Endothelial cell of umbilical vein (primary cell): ENCODE data around the gene SLC35D2. TPM values are rescaled to one million over a fixed set of nuclear protein-coding genes. Genes with fewer than 3 reads are reported as not detected.

Source experiments
- BruUV-seq: library from RNA; stranded (reverse); fragments of 400-500 nt; replicated peaks from 2 replicates; lab custom pipeline; 2021; lab: Mats Ljungman, UMichigan
- CTCF ChIA-PET: fragments of 300-600, 350-600 bp; sonication (Branson Sonifier 250); formaldehyde crosslinking; loops from one replicate; lab custom pipeline; 2021; ENCODE audit warnings: antibody characterized with exemption, inconsistent platforms; lab: Charles Lee
- POLR2A ChIA-PET: fragments of 300-600, 350-600 bp; sonication (Branson Sonifier 250); formaldehyde crosslinking; loops from one replicate; lab custom pipeline; 2021; ENCODE audit warnings: antibody characterized with exemption, inconsistent platforms; lab: Charles Lee
- DNase-seq: peaks from one replicate; pipeline ENCODE4 v3.0.0-alpha.2; 2011; ENCODE audit warnings: low read depth, low spot score
- FAIRE-seq: peaks from 2 replicates; lab custom pipeline; 2011; peaks lifted over from hg19 to GRCh38; lab: Jason Lieb, UNC
- H2AFZ ChIP-seq: 2 replicates; pipeline ENCODE4 v1.6.0; 2012; ENCODE audit warnings: low read depth, low read length, control low read depth, inconsistent platforms
- H3K27ac ChIP-seq: 2 replicates; pipeline ENCODE4 v1.5.1; 2011; ENCODE audit warnings: low read depth, mild to moderate bottlenecking, control low read depth, low read length, moderate library complexity; ENCODE audit not compliant: insufficient read depth
- H3K27me3 ChIP-seq, 2 experiments: 2 replicates each; pipeline versions ENCODE4 v1.6.0 to v1.6.1; 2011; ENCODE audit warnings: low read length in 2 of 2, mixed read lengths in 1 of 2; ENCODE audit not compliant: control insufficient read depth in 2 of 2, insufficient read depth in 2 of 2
- H3K36me3 ChIP-seq, 2 experiments: 2 replicates in 1 of 2; 3 replicates in 1 of 2; pipeline ENCODE4 v1.5.1; 2011; ENCODE audit warnings: low read length in 2 of 2, mild to moderate bottlenecking in 1 of 2, moderate library complexity in 1 of 2; ENCODE audit not compliant: control insufficient read depth in 2 of 2, insufficient read depth in 2 of 2; ENCODE audit errors: extremely low read depth in 1 of 2
- H3K4me1 ChIP-seq: 3 replicates; pipeline ENCODE4 v1.5.1; 2011; ENCODE audit warnings: mild to moderate bottlenecking, low read length; ENCODE audit not compliant: control insufficient read depth, insufficient read depth; ENCODE audit errors: extremely low read depth
- H3K4me2 ChIP-seq: 2 replicates; pipeline ENCODE4 v1.6.1; 2011; ENCODE audit warnings: low read length, control low read depth, mixed read lengths; ENCODE audit not compliant: insufficient read depth
- H3K4me3 ChIP-seq, 3 experiments: fragments of 200-600 bp in 1 of 3; sonication (generic), shearing (Covaris generic) in 1 of 3; replicated peaks in 1 of 3; 2 replicates each; pipeline ENCODE4 v1.5.1; 2011 to 2016; ENCODE audit warnings: control low read depth in 3 of 3, low read length in 3 of 3, mild to moderate bottlenecking in 2 of 3, inconsistent platforms in 1 of 3, low read depth in 1 of 3, moderate library complexity in 1 of 3; ENCODE audit not compliant: insufficient read depth in 1 of 3
- H3K79me2 ChIP-seq: 2 replicates; pipeline ENCODE4 v1.6.0; 2012; ENCODE audit warnings: low read length, inconsistent platforms; ENCODE audit not compliant: control insufficient read depth, insufficient read depth
- H3K9ac ChIP-seq: replicated peaks from 2 replicates; pipeline ENCODE3; 2011; ENCODE audit warnings: low read length, control low read depth; ENCODE audit not compliant: insufficient read depth; ENCODE audit errors: extremely low read depth
- H3K9me1 ChIP-seq: replicated peaks from 3 replicates; pipeline ENCODE4 v1.6.0; 2011; ENCODE audit warnings: mild to moderate bottlenecking, low read length; ENCODE audit not compliant: control insufficient read depth, insufficient read depth; ENCODE audit errors: extremely low read depth
- H3K9me3 ChIP-seq: replicated peaks from 2 replicates; pipeline ENCODE4 v1.5.1; 2012; ENCODE audit warnings: low read length, inconsistent platforms; ENCODE audit not compliant: control insufficient read depth, insufficient read depth
- H4K20me1 ChIP-seq: replicated peaks from 2 replicates; pipeline ENCODE3; 2011; ENCODE audit warnings: mild to moderate bottlenecking, low read length; ENCODE audit not compliant: control insufficient read depth, insufficient read depth; ENCODE audit errors: extremely low read depth
- CTCF ChIP-seq, 2 donors: IDR thresholded peaks; 1 replicate in 1 of 2; 2 replicates in 1 of 2; pipeline ENCODE4 v1.5.1; 2011; ENCODE audit warnings: low read length in 2 of 2, mild to moderate bottlenecking in 2 of 2, moderate library complexity in 2 of 2, control low read depth in 1 of 2, inconsistent platforms in 1 of 2, low read depth in 1 of 2; ENCODE audit not compliant: insufficient read depth in 1 of 2; ENCODE audit errors: extremely low read depth in 1 of 2
- EZH2 ChIP-seq: IDR thresholded peaks from 2 replicates; pipeline ENCODE4 v1.6.1; 2012; ENCODE audit warnings: borderline replicate concordance, low read depth, mild to moderate bottlenecking, moderate library complexity, low read length, inconsistent platforms; ENCODE audit not compliant: severe bottlenecking
- FOS ChIP-seq: IDR thresholded peaks from 2 replicates; pipeline ENCODE4 v1.6.1; 2011; ENCODE audit warnings: mild to moderate bottlenecking, low read length, moderate library complexity, borderline replicate concordance; ENCODE audit not compliant: insufficient read depth
- GATA2 ChIP-seq: IDR thresholded peaks from 2 replicates; pipeline ENCODE4 v1.7.0; 2011; ENCODE audit warnings: low read depth, mild to moderate bottlenecking, moderate library complexity, mixed read lengths, low read length; ENCODE audit not compliant: insufficient read length, insufficient read depth
- JUN ChIP-seq: IDR thresholded peaks from 2 replicates; pipeline ENCODE4 v1.6.1; 2011; ENCODE audit warnings: borderline replicate concordance, low read depth; ENCODE audit not compliant: insufficient read length, insufficient read depth
- MYC ChIP-seq: IDR thresholded peaks from one replicate; pipeline ENCODE4 v1.6.1; 2011; ENCODE audit warnings: mild to moderate bottlenecking, low read depth, low read length
- POLR2A ChIP-seq: IDR thresholded peaks from 2 replicates; pipeline ENCODE4 v1.6.1; 2012; ENCODE audit warnings: low read depth, mild to moderate bottlenecking, control low read depth, low read length
- POLR2AphosphoS5 ChIP-seq: IDR thresholded peaks from 2 replicates; pipeline ENCODE4 v1.6.1; 2012; ENCODE audit warnings: low read depth, mild to moderate bottlenecking, control low read depth, low read length, moderate library complexity; ENCODE audit not compliant: insufficient read depth
- dilution Hi-C: fragments of 300-500 bp; cut with MboI; formaldehyde crosslinking; loops from one replicate; pipeline ENCODE4 v1.15.0; 2019; ENCODE audit warnings: low sequenced_read_pairs; ENCODE audit not compliant: extremely low pct_ligation_motif_present
- intact Hi-C: fragments of 100-400 bp; cut with micrococcal nuclease; formaldehyde crosslinking; loops from one replicate; pipeline ENCODE4 v1.10.0; 2022
- polyA plus RNA-seq, 4 experiments: library from polyadenylated mRNA; depleted of rRNA in 3 of 4; stranded (reverse) in 3 of 4; unstranded in 1 of 4; fragments of >200 nt; gene quantifications; 2 replicates each; pipeline versions ENCODE4 v1.2.1 to v1.2.3, GENCODE V29; 2011 to 2012; ENCODE audit warnings: missing spikeins in 1 of 4
- total RNA-seq: library from RNA; stranded (reverse); gene quantifications from 2 replicates; pipeline ENCODE4 v1.2.3, GENCODE V29; 2021
- TF ChIP-seq, protein P1 (sequence below): IDR thresholded peaks from 2 replicates; pipeline ENCODE4 v1.6.1; 2011; ENCODE audit not compliant: insufficient read depth, insufficient read length

Gene SLC35D2
- total and polyA plus RNA-seq, 2 donors (not counting 3 experiments of a cell fraction or from before 2014, with no cell fraction given) = 21.1 to 29.9 TPM

DNA sequence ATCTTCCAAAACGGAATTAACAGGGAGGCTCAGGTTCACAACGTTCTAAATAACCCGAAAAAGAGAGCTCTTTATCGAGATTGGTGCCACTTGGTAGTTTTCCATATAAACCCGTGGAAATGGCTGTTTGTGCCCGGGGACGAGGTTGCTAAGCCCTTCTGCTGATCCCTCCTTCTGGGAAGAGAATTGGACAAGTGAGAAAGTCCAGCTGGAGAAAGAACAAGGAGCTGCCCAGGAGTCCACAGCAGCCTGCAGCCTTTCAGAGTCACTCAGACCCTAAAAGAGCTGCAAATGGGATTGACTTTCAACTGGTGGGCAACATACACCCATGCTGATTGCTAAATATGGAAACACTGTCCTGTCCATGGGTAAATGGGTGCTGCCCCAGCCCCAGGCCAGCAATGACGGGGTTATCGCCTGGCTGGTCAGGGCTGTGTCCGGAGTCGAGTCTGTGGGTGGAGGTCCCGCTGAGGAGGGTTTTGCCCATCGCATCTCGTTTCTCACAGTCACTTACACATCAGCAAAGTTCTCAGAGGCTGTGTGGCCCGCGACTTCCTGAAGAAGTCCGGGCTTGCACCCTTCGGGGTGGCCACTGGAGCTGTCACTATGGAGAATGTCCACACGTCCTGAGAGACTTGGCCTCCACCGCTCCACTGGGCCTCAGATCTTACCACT is 40.8 kb downstream of the SLC35D2 start:
- intact Hi-C loops = loop anchor here (5.0 kb wide), 1 partner anchor 225 kb away; no protein-coding TSS in a partner anchor
- dilution Hi-C loops = no loop called here
- H3K36me3 ChIP-seq = peaks cover 0 to 3% of the 10 kb centered on the region in 2 experiments
- no peak for FAIRE-seq
- POLR2A ChIA-PET = no interaction called here
- H3K9me3 ChIP-seq = no peaks in the 10 kb centered on the region
- no peaks in the 10 kb centered on the region for H3K79me2 ChIP-seq
- H3K4me2 ChIP-seq = no peak overlapping the region
- H3K27me3 ChIP-seq = no peaks in the 10 kb centered on the region
- H3K4me3 ChIP-seq = no peak overlapping the region
- CTCF ChIA-PET = interaction anchor here (0.8 to 2.9 kb wide), 2 partner anchors 15 to 324 kb away, joined by 3 to 43 read pairs; no protein-coding TSS in a partner anchor
- H3K9me1 ChIP-seq = no peaks in the 10 kb centered on the region
- H3K4me1 ChIP-seq = peaks cover 27% of the 10 kb centered on the region
- H4K20me1 ChIP-seq = no peaks in the 10 kb centered on the region
- H2AFZ ChIP-seq = no peak overlapping the region
- BruUV-seq = no TSS peak
- H3K9ac ChIP-seq = no peak overlapping the region
- DNase-seq = no peak
- TF ChIP-seq EZH2 (no peak), MYC (no peak), JUN (no peak), CTCF (IDR thresholded peaks at IDR 0.05; ENCODE audit: extremely low read depth in 1 of 2, insufficient read depth in 1 of 2, low read depth in 1 of 2, low read length in 2 of 2) (no peak), FOS (no peak), POLR2A (no peak), POLR2AphosphoS5 (no peak), GATA2 (no peak)
- TF ChIP-seq, protein P1, sequence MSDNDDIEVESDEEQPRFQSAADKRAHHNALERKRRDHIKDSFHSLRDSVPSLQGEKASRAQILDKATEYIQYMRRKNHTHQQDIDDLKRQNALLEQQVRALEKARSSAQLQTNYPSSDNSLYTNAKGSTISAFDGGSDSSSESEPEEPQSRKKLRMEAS = no peak
- H3K27ac ChIP-seq = no peak overlapping the region
